ENCODE data around the gene C1QTNF12.
A peak's percentile ranks its signal among the peaks of the same experiment; 100 is the strongest.

C1QTNF12 gene

GRCh38 chr1:1286313-1287261, 40.1 kb upstream of the C1QTNF12 start:
- no peaks in the 10 kb centered on the region for H3K9me3 Mint-ChIP-seq
- H3K4me1 Mint-ChIP-seq: peaks cover 9 to 10% of the 10 kb centered on the region in 2 donors
- H3K27me3 Mint-ChIP-seq: peaks cover 0 to 6% of the 10 kb centered on the region in 2 donors
- no peak overlapping the region for H3K27ac Mint-ChIP-seq
- no peaks in the 10 kb centered on the region for H3K36me3 Mint-ChIP-seq
- DNase-seq (no peak), ATAC-seq (replicated peaks) (no peak)
- H3K4me3 Mint-ChIP-seq: no peak overlapping the region

- Mint-ChIP-seq H3K4me1 (peaks cover 9 to 10% of the 10 kb centered on the region in 2 donors), H3K36me3 (no peaks in the 10 kb centered on the region), H3K4me3 (no peak overlapping the region), H3K9me3 (no peaks in the 10 kb centered on the region), H3K27ac (no peak overlapping the region), H3K27me3 (peaks cover 0 to 6% of the 10 kb centered on the region in 2 donors)
- ATAC-seq (replicated peaks) (no peak), DNase-seq (no peak)
These were observed 39.2 kb upstream of the C1QTNF12 start for GRCh38 chr1:1285611-1286311.

GRCh38 chr1:1285102-1285571, 38.6 kb upstream of the C1QTNF12 start:
- no peaks in the 10 kb centered on the region for H3K36me3 Mint-ChIP-seq
- no peak for DNase-seq
- H3K27me3 Mint-ChIP-seq: peaks cover 0 to 3% of the 10 kb centered on the region in 2 donors
- ATAC-seq (replicated peaks): no peak
- no peak overlapping the region for H3K4me3 Mint-ChIP-seq
- peaks cover 6% of the 10 kb centered on the region in 2 donors for H3K4me1 Mint-ChIP-seq
- H3K9me3 Mint-ChIP-seq: no peaks in the 10 kb centered on the region
- no peak overlapping the region for H3K27ac Mint-ChIP-seq

- no peaks in the 10 kb centered on the region for H3K9me3 Mint-ChIP-seq
- no peak for ATAC-seq (replicated peaks)
These were observed 37.9 kb upstream of the C1QTNF12 start for GRCh38 chr1:1284221-1285101.

GRCh38 chr1:1283821-1284220, 37.3 kb upstream of the C1QTNF12 start:
- peaks cover 4% of the 10 kb centered on the region in 2 donors for H3K4me1 Mint-ChIP-seq
- H3K36me3 Mint-ChIP-seq: no peaks in the 10 kb centered on the region
- no peaks in the 10 kb centered on the region for H3K9me3 Mint-ChIP-seq
- H3K4me3 Mint-ChIP-seq: peak overlapping the region in 1 of 2 donors; percentile 44
- H3K27ac Mint-ChIP-seq: peak overlapping the region; percentile 85
- peak; percentile 48 to 76 for ATAC-seq (replicated peaks)
- no peak for DNase-seq
- H3K27me3 Mint-ChIP-seq: no peaks in the 10 kb centered on the region

More at GRCh38 chr1:1284221-1285101, 37.9 kb upstream of the C1QTNF12 start:
- no peak for DNase-seq
- Mint-ChIP-seq H3K27ac (no peak overlapping the region), H3K36me3 (no peaks in the 10 kb centered on the region), H3K4me3 (no peak overlapping the region), H3K27me3 (no peaks in the 10 kb centered on the region), H3K4me1 (peaks cover 4% of the 10 kb centered on the region in 2 donors)

GRCh38 chr1:1282998-1283397, 36.5 kb upstream of the C1QTNF12 start:
- ATAC-seq (replicated peaks) (no peak), DNase-seq (no peak)
- Mint-ChIP-seq H3K36me3 (no peaks in the 10 kb centered on the region), H3K9me3 (no peaks in the 10 kb centered on the region), H3K4me3 (no peak overlapping the region), H3K4me1 (peaks cover 4% of the 10 kb centered on the region in 2 donors), H3K27me3 (no peaks in the 10 kb centered on the region), H3K27ac (no peak overlapping the region)

- no peaks in the 10 kb centered on the region for H3K9me3 Mint-ChIP-seq
- DNase-seq (no peak), ATAC-seq (replicated peaks) (no peak)
- H3K36me3 Mint-ChIP-seq: no peaks in the 10 kb centered on the region
- H3K4me1 Mint-ChIP-seq: peaks cover 4% of the 10 kb centered on the region in 2 donors
- no peak overlapping the region for H3K4me3 Mint-ChIP-seq
- no peaks in the 10 kb centered on the region for H3K27me3 Mint-ChIP-seq
- no peak overlapping the region for H3K27ac Mint-ChIP-seq
These were observed 35.2 kb upstream of the C1QTNF12 start for GRCh38 chr1:1281533-1282321.

- Mint-ChIP-seq H3K9me3 (no peaks in the 10 kb centered on the region), H3K4me1 (peaks cover 4% of the 10 kb centered on the region in 2 donors), H3K27me3 (no peaks in the 10 kb centered on the region), H3K27ac (no peak overlapping the region), H3K4me3 (no peak overlapping the region), H3K36me3 (no peaks in the 10 kb centered on the region)
- DNase-seq: no peak
- ATAC-seq (replicated peaks): no peak
These were observed 34.4 kb upstream of the C1QTNF12 start for GRCh38 chr1:1280782-1281481.

GRCh38 chr1:1279028-1279427, 32.5 kb upstream of the C1QTNF12 start:
- peaks cover 8 to 12% of the 10 kb centered on the region in 2 donors for H3K4me1 Mint-ChIP-seq
- H3K27ac Mint-ChIP-seq: no peak overlapping the region
- DNase-seq: no peak
- no peak overlapping the region for H3K4me3 Mint-ChIP-seq
- ATAC-seq (replicated peaks): no peak
- H3K36me3 Mint-ChIP-seq: no peaks in the 10 kb centered on the region
- no peaks in the 10 kb centered on the region for H3K9me3 Mint-ChIP-seq
- H3K27me3 Mint-ChIP-seq: no peaks in the 10 kb centered on the region

- H3K4me3 Mint-ChIP-seq: no peak overlapping the region
- no peak for ATAC-seq (replicated peaks)
- H3K36me3 Mint-ChIP-seq: no peaks in the 10 kb centered on the region
- H3K27me3 Mint-ChIP-seq: no peaks in the 10 kb centered on the region
- no peak for DNase-seq
- H3K4me1 Mint-ChIP-seq: peaks cover 5 to 10% of the 10 kb centered on the region in 2 donors
- H3K9me3 Mint-ChIP-seq: no peaks in the 10 kb centered on the region
- no peak overlapping the region for H3K27ac Mint-ChIP-seq
These were observed 32.1 kb upstream of the C1QTNF12 start for GRCh38 chr1:1278620-1279019.

- peaks cover 11 to 15% of the 10 kb centered on the region in 2 donors for H3K36me3 Mint-ChIP-seq
- H3K4me3 Mint-ChIP-seq: no peak overlapping the region
- no peak for ATAC-seq (replicated peaks)
- H3K9me3 Mint-ChIP-seq: no peaks in the 10 kb centered on the region
- no peaks in the 10 kb centered on the region for H3K27me3 Mint-ChIP-seq
- peak overlapping the region; percentile 37 for H3K27ac Mint-ChIP-seq
- H3K4me1 Mint-ChIP-seq: peaks cover 16 to 27% of the 10 kb centered on the region in 2 donors
- no peak for DNase-seq
These were observed 29.3 kb upstream of the C1QTNF12 start for GRCh38 chr1:1275836-1276235.

- H3K27ac Mint-ChIP-seq: peak overlapping the region; percentile 71
- no peaks in the 10 kb centered on the region for H3K9me3 Mint-ChIP-seq
- no peak for DNase-seq
- H3K27me3 Mint-ChIP-seq: no peaks in the 10 kb centered on the region
- H3K4me1 Mint-ChIP-seq: peaks cover 24 to 36% of the 10 kb centered on the region in 2 donors
- peaks cover 19 to 23% of the 10 kb centered on the region in 2 donors for H3K36me3 Mint-ChIP-seq
- no peak for ATAC-seq (replicated peaks)
- peak overlapping the region; percentile 68 to 80 for H3K4me3 Mint-ChIP-seq
These were observed 28.5 kb upstream of the C1QTNF12 start for GRCh38 chr1:1274931-1275431.
